ENCODE results near the gene ENHO.
"Not testable (repeated sequence)": the region's sequence is repeated elsewhere in the genome, so short reads cannot be mapped to it uniquely, and the experiment has no call there.

The ENHO gene

DNA sequence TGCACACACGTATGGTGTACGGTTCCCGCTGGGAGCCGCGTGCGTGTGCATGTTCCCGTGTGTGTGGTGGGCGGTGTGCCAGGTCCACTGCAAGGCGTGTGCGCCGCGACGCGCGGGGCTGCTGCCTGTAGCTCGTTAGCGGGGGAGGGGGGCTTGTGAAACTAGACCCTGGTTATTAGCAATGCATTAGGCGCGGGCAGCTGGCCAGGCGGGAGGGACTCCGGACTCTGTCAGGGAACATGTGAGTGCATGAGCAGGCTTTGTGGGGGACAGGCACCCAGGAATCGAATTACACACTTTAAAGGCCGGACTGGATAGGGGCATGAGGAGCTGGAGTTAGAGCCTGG lies 32.2 kb upstream of the ENHO start:
- DNase-seq, result no peak

- DNase-seq, result no peak
Observed at GRCh38 chr9:34554211-34555001, 31.6 kb upstream of the ENHO start.

GRCh38 chr9:34553511-34554021 lies 30.8 kb upstream of the ENHO start:
- no peak for DNase-seq

GRCh38 chr9:34552986-34553385 lies 30.2 kb upstream of the ENHO start:
- no peak for DNase-seq

DNA sequence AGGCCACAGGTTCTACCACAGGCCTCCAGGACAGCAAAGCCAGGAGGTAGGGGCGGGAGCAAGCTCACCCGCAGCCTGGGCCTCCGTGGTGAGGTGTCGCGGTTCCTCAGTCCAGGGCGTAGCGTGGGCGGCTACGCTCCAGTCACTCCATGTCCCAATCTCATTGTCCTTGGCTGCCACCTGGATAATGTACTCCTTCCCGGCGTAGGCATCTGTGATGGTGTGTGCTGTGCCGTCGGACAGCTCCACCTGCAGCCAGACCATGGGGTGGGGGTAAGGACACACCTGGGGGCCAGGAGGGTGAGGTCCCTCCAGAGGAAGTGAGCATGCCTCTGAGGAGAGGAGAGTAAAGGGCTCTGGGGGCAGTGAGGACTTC lies 29.8 kb upstream of the ENHO start:
- no peak for DNase-seq

DNA sequence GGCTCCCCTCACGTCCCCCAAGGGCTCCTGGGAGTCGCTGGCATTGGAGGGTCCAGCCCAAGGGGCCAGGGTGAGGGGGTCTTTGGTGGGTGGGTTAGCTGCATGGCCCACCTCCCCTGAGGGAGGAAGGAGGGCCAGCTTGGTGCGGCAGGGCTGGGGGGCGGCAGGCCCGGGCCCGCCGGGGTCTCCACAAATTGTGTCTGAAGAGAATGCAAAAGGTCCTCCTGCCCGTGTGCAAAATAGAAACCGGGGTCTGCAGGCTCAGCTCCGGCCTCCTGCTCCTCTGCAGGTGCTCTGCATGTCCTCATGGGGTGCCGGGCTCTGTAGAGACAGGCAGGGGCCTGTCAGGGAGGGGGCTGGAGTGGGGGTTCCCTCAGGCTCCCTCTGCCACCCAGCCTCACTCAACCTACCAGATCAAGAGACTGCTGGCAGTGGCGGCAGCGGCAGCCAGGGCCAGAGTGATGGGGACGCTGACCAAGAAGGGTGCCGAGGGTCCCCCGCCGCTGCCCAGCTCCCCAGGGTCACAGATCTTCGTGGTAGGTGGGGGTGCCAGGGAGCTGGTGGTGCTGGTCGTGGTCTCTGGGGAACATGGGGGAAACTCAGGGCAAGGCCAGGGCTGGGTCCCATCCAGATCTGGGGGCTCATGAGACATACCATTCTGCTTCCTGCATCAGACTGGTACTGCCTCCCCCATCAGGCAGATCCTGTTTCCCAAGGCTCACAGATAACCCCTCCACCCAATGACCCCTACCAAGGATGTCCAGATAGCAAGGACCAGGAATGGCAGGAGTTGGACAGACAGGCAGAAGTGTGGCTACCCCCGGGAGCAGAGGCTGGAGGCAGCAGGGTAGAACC lies 29.2 kb upstream of the ENHO start:
- no peak for DNase-seq

DNA sequence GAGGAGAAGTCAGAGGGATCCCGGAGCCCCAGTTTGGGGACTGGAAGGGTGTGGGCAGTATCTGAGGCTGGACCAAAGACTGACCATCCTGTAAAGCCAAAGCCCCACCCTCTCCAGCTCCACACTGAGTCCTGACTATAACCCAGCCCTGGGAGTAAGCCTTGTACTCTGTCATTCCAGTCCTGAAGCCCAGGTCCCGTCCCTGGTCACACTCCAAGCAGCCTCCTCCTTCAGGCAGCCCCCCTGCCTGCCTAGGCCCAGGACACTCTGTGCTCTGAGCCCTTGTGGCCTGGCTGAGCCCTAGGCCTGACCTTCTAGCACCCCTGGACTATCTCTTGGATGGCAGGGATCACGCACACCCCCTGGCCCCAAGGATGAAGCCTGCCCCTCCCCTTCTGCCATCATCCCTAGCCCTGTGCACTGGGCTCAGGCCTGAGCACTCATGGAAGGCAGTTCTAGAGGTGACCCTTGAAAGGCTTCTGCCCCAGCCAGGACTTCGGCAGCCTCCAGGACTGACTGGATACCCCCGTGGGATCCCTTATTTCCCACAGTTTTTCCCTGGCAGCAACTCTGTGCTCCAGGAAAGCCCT lies 28.0 kb upstream of the ENHO start:
- DNase-seq, result no peak

- DNase-seq, result no peak
Observed at GRCh38 chr9:34550016-34550680, 27.4 kb upstream of the ENHO start.

DNA sequence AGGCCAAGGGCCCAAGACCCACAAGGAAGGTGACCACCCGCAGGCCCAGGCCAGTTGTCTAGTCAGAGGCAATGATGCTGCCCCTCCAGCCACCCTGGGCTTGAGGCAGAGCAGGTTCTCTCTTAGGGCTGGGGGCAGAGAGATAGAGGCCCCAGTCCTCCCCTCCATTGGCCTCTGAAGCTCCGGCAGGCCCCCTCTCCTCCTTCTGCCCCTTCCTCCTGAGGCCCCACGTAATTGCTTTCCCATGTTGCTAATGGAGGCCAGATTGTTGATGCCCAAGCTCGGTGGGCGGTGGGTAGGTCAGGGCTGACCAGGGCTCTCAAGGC lies 26.6 kb upstream of the ENHO start:
- DNase-seq, result no peak

DNA sequence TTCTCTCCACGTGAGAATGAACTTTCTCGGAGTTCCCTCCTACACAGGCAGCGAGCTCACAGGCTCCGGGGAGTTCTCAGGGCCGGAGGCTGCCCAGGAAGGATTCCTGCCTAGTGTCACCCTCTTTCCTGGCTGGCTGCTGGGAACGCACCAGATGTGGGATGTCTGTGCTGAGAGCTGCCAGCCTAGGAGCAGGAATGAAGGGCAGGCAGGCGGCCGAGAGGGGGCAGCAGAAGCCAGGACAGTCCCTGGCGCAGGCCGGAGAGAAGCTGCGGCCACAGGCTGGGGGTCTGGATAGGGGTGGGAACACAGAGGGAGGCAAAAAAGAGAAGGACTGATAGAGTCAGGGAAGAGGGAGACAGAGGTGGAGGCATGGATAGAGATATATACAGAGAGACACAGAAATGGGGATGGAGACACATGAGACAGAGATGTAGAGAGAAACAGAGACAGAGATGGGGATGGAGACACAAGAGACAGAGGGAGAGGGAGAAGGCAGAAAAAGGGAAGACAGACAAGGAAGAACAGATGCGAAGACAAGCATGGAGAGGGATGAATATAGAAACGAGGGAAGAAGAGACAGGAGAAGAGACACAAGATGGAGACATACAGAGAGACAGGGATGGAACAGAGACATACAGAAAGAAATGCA lies 25.3 kb upstream of the ENHO start:
- peak in 1 of 2 donors; percentile 33 for DNase-seq

DNA sequence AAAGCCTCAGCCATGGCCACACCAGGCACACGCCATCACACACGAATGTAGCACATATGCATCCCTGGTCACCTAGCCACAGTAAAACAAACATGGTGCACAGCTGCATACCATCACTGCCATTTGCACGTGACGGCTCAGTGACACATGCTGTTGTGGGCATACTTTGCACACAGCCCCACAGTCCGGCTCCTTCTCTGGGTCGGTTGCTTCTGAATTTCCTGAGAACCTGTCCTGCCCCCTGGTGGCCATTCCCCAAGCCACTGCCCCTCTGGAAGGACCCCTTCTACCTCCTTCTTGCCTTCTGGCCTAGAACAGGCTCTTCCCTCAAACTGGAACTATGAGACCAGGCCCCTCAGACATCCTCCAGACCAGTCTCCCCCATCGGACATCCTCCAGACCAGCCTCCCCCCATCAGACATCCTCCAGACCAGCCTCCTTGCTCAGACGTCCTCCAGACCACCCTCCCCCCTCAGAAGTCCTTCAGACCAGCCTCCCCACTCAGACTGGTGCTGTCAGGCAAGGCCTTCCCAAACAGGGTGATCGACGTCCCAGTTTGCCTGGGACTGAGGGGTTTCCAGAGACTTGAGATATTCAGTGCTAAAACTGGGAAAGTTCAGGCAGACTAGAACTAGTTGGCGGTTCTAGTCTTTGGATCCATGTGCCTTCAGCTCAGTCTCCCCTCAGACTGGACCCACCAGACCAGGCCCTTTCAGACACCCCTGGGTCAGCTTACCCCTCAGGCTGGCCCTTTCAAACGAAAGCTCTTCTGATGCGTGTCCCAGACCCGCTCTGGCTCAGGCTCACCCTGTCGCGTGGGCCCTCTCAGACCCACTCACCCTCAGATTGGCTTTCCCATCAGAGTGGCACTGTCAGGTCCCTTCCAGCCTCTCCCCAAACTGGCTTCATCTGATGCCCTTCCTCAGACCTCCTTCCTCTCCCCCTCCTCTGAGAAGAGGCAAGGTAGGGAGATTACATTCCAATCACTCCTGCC lies 24.3 kb upstream of the ENHO start:
- peak; percentile 27 to 46 for DNase-seq

- no peak for DNase-seq
Observed at GRCh38 chr9:34546102-34546833, 23.5 kb upstream of the ENHO start.

DNA sequence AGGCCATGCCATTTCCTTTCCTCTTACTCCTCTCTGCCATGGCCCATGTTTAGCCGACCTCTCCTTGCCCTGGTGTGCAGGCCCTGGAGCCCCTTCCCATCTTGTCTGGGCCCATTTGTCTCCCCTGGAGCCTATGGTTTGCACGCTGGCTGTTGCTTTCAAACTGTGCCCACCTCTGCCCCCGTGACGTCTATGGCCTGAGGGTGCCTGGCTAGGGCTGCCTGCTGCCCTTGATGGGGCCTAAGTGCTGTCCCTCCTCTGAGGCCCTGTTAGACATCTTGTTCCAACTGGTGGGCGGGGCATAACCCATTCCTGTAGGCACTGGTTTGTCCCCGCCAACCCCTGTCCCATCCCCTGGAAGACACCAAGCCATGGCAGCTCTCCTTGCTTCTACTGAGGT lies 22.7 kb upstream of the ENHO start:
- DNase-seq, result no peak

- DNase-seq, result no peak
Observed at GRCh38 chr9:34544035-34544434, 21.2 kb upstream of the ENHO start.

DNA sequence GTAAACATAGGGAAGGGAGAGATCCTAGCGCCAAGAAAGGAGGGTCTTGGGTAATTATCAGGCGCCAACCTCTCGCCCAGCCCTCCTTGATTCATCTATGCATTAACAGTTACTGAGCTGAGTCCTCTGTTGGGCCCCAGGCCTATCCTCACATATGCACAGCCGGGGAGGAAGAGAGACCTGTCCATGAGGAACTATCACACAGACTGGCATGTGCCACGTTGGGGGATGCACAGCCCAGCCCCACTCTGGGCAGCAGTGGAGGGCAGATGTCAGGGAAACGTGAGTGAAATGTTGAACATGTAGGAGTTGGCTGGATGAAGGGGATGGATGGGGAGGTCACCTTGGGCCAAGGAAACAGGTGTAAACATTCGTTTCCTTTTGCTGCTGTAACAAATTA lies 18.8 kb upstream of the ENHO start:
- DNase-seq, result no peak

DNA sequence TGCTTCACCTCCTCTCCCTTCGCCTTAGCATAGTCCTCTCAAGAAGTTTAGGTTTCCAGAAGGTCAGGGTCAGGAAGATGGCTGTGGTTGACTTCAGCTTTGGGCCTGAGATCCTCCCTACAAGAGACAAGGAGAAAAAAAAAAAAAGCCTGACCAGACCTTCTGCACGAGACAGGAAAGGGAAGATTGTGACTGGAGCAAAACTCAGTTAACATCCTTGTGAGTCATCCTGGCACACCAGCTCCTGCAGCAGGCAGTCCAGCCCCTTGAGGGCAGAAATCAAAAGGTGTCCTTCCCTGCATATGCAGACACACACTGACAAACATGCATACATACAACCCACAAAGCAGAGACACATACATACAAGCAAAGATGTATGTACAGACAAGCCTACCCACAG lies 18.0 kb upstream of the ENHO start:
- no peak for DNase-seq

DNA sequence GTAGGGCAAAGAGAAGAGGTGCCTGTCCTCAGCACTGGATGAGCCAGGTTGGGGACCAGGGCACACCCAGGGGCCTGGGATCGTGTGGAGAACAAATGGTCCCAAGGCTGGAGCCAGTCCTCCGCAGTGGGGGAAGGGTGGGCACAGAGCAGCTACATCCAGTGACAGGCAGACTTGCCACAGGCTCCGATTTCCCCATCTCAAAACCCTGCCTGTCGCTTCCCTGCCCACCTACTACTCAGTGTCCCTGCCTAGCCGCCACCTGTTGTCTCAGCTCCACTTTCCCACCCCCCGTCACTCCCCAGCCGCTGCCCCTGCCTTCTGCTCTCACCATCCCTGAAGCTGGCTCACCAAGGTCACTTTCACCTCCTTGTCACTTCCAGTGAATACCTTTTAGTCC lies 13.9 kb upstream of the ENHO start:
- DNase-seq, result no peak

GRCh38 chr9:34532041-34532440 lies 9.3 kb upstream of the ENHO start:
- DNase-seq, result not testable (repeated sequence)

- no peak for DNase-seq
Observed at GRCh38 chr9:34526026-34526425, 3.2 kb upstream of the ENHO start.

GRCh38 chr9:34524349-34524748 lies 1.6 kb upstream of the ENHO start:
- DNase-seq, result no peak
